Loucy (cell line): ENCODE measurements around the gene CTTNBP2.

ENCODE experiments used
- H2AFZ ChIP-seq: fragments of 200-600 bp; sonication (generic); 2 replicates; pipeline ENCODE4 v1.6.0; 2016; ENCODE audit warnings: antibody characterized with exemption, mild to moderate bottlenecking, low read length, moderate library complexity
- H3F3A ChIP-seq: fragments of 200-600 bp; 2 replicates; pipeline ENCODE4 v1.6.0; 2016; ENCODE audit warnings: antibody characterized with exemption, low read depth, mild to moderate bottlenecking
- H3K27me3 ChIP-seq: fragments of 200-600 bp; sonication (generic); 2 replicates; pipeline ENCODE4 v1.6.1; 2014; ENCODE audit warnings: low read length, mild to moderate bottlenecking; ENCODE audit not compliant: insufficient read depth, poor library complexity, severe bottlenecking
- H3K36me3 ChIP-seq: fragments of 200-600 bp; sonication (generic); 2 replicates; pipeline ENCODE4 v1.6.1; 2016; ENCODE audit warnings: low read length; ENCODE audit not compliant: insufficient read depth
- H3K4me1 ChIP-seq: fragments of 200-600 bp; sonication (generic); 2 replicates; pipeline ENCODE4 v1.5.1; 2014; ENCODE audit warnings: low read length, mild to moderate bottlenecking; ENCODE audit not compliant: insufficient read depth, poor library complexity, severe bottlenecking
- H3K4me2 ChIP-seq: fragments of 200-600 bp; sonication (generic); 2 replicates; pipeline ENCODE4 v1.6.0; 2014; ENCODE audit warnings: antibody characterized with exemption, low read length, low read depth, mild to moderate bottlenecking; ENCODE audit not compliant: poor library complexity, severe bottlenecking
- H3K4me3 ChIP-seq: fragments of 200-600 bp; sonication (generic); 2 replicates; pipeline ENCODE4 v1.5.1; 2014; ENCODE audit warnings: low read length, mild to moderate bottlenecking, mixed read lengths; ENCODE audit not compliant: poor library complexity, severe bottlenecking
- H3K79me2 ChIP-seq: fragments of 200-600 bp; sonication (generic); 2 replicates; pipeline ENCODE4 v1.6.1; 2014; ENCODE audit warnings: low read length; ENCODE audit not compliant: insufficient read depth
- H3K9ac ChIP-seq: fragments of 200-600 bp; sonication (generic); 2 replicates; pipeline ENCODE4 v1.6.0; 2014; ENCODE audit warnings: mild to moderate bottlenecking, low read depth, low read length, moderate library complexity; ENCODE audit not compliant: poor library complexity, severe bottlenecking
- H3K9me2 ChIP-seq: fragments of 200-600 bp; sonication (generic); replicated peaks from 2 replicates; pipeline ENCODE4 v1.6.1; 2016; ENCODE audit warnings: low read depth, low read length, mixed read lengths
- H3K9me3 ChIP-seq: fragments of 200-600 bp; sonication (generic); 2 replicates; pipeline ENCODE4 v1.6.1; 2014; ENCODE audit warnings: mild to moderate bottlenecking, antibody characterized with exemption, low read length, low read depth; ENCODE audit not compliant: insufficient read depth
- H4K20me1 ChIP-seq: fragments of 200-600 bp; sonication (generic); 2 replicates; pipeline ENCODE4 v1.6.0; 2014; ENCODE audit warnings: antibody characterized with exemption, low read length, mild to moderate bottlenecking; ENCODE audit not compliant: insufficient read depth, poor library complexity, severe bottlenecking
- EZH2phosphoT487 ChIP-seq: fragments of 200-600 bp; IDR thresholded peaks from 2 replicates; pipeline ENCODE4 v1.6.1; 2018; ENCODE audit warnings: antibody characterized with exemption, mild to moderate bottlenecking, moderate library complexity, borderline replicate concordance
- TF ChIP-seq, protein P1 (sequence below): fragments of 200-600 bp; sonication (generic); conservative IDR thresholded peaks from 2 replicates; pipeline ENCODE4 v1.5.1; 2014; ENCODE audit warnings: mild to moderate bottlenecking, antibody characterized with exemption, low read length

The CTTNBP2 gene

DNA sequence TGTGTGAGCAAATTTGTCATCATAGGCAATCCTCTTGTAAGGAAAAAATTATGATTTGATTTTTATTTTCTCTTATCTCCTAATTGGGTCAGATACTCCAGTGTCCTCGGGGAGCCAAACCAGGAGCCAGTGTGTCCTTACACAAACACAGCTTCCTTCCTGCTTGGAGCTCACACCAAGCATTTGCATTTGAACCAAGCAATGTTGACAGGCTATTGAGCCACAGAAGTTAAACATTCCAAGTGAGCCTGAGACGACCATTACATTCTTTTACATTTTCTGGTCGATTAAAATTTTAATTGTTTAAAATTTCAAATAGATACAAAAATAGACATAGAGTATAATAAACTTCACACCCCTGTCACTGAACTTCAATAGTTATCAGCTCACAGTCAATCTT lies 198.6 kb downstream of the CTTNBP2 start:
- Histone ChIP-seq H3F3A (no peaks in the 10 kb centered on the region), H3K79me2 (no peaks in the 10 kb centered on the region), H3K9me2 (no peaks in the 10 kb centered on the region), H4K20me1 (no peaks in the 10 kb centered on the region), H3K4me1 (no peaks in the 10 kb centered on the region), H3K36me3 (no peaks in the 10 kb centered on the region), H3K4me3 (no peak overlapping the region), H2AFZ (no peak overlapping the region), H3K9ac (no peak overlapping the region), H3K27me3 (no peaks in the 10 kb centered on the region), H3K4me2 (no peak overlapping the region), H3K9me3 (no peaks in the 10 kb centered on the region)
- TF ChIP-seq, protein P1, sequence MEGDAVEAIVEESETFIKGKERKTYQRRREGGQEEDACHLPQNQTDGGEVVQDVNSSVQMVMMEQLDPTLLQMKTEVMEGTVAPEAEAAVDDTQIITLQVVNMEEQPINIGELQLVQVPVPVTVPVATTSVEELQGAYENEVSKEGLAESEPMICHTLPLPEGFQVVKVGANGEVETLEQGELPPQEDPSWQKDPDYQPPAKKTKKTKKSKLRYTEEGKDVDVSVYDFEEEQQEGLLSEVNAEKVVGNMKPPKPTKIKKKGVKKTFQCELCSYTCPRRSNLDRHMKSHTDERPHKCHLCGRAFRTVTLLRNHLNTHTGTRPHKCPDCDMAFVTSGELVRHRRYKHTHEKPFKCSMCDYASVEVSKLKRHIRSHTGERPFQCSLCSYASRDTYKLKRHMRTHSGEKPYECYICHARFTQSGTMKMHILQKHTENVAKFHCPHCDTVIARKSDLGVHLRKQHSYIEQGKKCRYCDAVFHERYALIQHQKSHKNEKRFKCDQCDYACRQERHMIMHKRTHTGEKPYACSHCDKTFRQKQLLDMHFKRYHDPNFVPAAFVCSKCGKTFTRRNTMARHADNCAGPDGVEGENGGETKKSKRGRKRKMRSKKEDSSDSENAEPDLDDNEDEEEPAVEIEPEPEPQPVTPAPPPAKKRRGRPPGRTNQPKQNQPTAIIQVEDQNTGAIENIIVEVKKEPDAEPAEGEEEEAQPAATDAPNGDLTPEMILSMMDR, result no peak
- TF ChIP-seq EZH2phosphoT487, result no peak

DNA sequence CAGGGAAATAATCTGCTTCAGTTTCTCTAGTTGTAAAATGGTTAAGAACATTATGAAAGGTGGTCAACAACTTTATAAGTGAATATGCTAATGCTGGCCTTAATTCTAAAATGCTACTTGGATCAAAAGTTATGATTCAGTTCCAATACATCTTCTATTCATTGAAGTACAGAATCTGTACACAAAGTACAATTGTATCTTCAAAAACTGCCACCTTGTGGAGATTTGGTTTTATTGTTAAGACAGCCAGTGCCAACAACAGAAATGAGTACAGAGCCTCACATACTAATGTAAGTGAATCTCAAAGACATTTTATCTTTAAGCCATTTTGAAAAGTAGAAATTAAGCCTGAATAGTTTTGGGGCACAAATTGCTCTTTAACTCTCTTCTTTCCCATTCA lies 199.4 kb downstream of the CTTNBP2 start:
- H3K4me1 ChIP-seq, result no peaks in the 10 kb centered on the region
- H4K20me1 ChIP-seq, result no peaks in the 10 kb centered on the region
- no peaks in the 10 kb centered on the region for H3K9me3 ChIP-seq
- H3K36me3 ChIP-seq, result no peaks in the 10 kb centered on the region
- no peaks in the 10 kb centered on the region for H3K79me2 ChIP-seq
- no peak overlapping the region for H3K4me3 ChIP-seq
- H3K27me3 ChIP-seq, result no peaks in the 10 kb centered on the region
- no peak overlapping the region for H3K9ac ChIP-seq
- no peak for TF ChIP-seq EZH2phosphoT487
- TF ChIP-seq, protein P1, result peak; percentile 62
- H3K9me2 ChIP-seq, result no peaks in the 10 kb centered on the region
- 0 out of 2 replicates have a peak overlapping the region, but pooled peaks have one; percentile 34 for H2AFZ ChIP-seq
- no peak overlapping the region for H3K4me2 ChIP-seq
- H3F3A ChIP-seq, result no peaks in the 10 kb centered on the region

DNA sequence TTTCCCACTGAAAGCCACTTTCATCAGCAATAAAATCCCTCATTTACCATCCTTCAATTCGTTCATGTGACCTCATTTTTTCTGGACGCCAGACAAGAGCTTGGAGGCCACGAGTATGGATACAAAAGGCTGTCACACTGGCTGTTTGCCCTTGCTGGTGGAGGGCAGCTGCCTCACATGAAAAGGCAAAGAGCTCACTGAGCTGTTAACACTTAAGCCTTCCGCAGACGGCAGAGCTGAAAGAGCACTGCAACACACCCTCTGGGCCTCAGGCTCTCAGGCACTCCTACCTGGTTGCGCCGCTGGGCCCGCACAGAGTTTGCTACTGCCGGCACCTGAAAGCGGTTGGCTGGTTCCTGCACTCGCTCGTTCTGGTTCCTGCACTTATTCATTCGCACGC lies 199.9 kb downstream of the CTTNBP2 start:
- Histone ChIP-seq H3K9me2 (no peaks in the 10 kb centered on the region), H3F3A (no peaks in the 10 kb centered on the region), H3K9ac (no peak overlapping the region), H3K79me2 (no peaks in the 10 kb centered on the region), H3K4me2 (no peak overlapping the region), H3K27me3 (no peaks in the 10 kb centered on the region), H3K4me3 (no peak overlapping the region), H3K4me1 (no peaks in the 10 kb centered on the region), H4K20me1 (no peaks in the 10 kb centered on the region), H3K36me3 (no peaks in the 10 kb centered on the region), H2AFZ (no peak overlapping the region), H3K9me3 (no peaks in the 10 kb centered on the region)
- TF ChIP-seq, protein P1, result no peak
- TF ChIP-seq EZH2phosphoT487, result no peak
